Measurements from ENCODE around the gene ACOXL.

Gene ACOXL

DNA sequence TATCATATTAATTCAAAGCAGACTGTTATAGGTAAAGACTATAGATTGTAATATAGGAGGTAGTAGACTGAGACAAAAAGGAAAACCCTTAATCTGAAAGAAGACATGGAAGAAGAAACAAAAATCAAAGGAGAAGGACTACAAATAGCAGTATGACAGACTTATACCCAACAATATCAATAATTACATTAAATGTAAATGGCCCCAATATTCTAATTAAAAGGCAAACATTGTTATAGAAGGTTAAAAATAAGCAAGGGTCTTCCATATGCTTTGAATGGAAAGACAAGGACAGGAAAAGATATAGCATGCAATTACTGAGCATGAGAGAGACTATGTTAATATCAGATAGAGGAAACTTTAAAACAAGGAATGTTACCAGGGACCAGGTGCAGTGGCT lies 278.8 kb downstream of the ACOXL start:
- TF ChIP-seq Cebpa-rat (IDR thresholded peaks at IDR 0.05): no peak
- Histone ChIP-seq H3K9ac (no peak overlapping the region), H3K4me2 (no peak overlapping the region), H3K27me3 (no peaks in the 10 kb centered on the region), H3K4me3 (no peak overlapping the region), H3K27ac (no peak overlapping the region), H3K36me3 (no peaks in the 10 kb centered on the region), H3K4me1 (peaks cover 0 to 12% (median 6%) of the 10 kb centered on the region in 10 experiments; a peak in 12 of 20 replicates), H4K20me1 (no peaks in the 10 kb centered on the region), H3K9me3 (replicated peaks in 1 of 11) (peaks cover 20 to 42% (median 32%) of the 10 kb centered on the region in 11 experiments; a peak in 21 of 22 replicates)

DNA sequence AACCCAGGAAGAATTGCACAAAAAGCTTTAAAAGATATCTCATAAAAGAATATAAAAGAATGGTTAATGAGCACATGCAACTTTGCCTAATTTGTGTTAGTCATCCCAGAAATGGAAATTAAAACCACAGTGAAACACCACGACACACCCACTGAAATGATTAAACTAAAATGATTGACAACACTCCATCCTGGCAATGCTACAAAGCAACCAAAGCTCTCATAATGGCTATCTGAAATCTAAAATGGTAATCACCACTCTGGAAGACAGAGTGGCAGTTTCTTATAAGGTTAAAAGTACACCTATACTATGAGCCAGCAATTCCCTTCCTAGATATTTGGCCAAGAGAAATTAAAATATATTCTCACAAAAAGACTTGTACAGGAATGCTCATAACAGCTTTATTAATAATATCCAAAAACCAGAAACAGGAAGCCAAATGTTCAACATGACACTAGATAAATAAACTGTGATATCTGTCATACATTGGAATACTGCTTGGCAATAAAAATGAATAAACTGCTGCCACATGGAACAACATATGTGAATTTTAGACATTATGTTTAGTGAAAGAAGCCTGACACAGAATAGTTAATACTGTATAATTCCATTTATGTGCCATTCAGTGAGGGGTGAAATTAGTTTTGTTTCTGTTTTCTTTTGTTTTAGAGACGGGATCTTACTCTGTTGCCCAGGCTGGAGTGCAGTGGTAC lies 283.1 kb downstream of the ACOXL start:
- H3K4me1 ChIP-seq: peaks cover 0 to 5% (median 0%) of the 10 kb centered on the region in 10 experiments; a peak in 1 of 20 replicates
- H3K9ac ChIP-seq: no peak overlapping the region
- no peaks in the 10 kb centered on the region for H3K36me3 ChIP-seq
- no peak overlapping the region for H3K4me3 ChIP-seq
- no peak for TF ChIP-seq Cebpa-rat (IDR thresholded peaks at IDR 0.05)
- H3K27me3 ChIP-seq: no peaks in the 10 kb centered on the region
- no peaks in the 10 kb centered on the region for H4K20me1 ChIP-seq
- H3K9me3 ChIP-seq (replicated peaks in 1 of 11): peaks cover 20 to 41% (median 32%) of the 10 kb centered on the region in 11 experiments; a peak in 21 of 22 replicates
- H3K27ac ChIP-seq: no peak overlapping the region
- no peak overlapping the region for H3K4me2 ChIP-seq

GRCh38 chr2:111017034-111017622 lies 284.8 kb downstream of the ACOXL start:
- no peak overlapping the region for H3K27ac ChIP-seq

DNA sequence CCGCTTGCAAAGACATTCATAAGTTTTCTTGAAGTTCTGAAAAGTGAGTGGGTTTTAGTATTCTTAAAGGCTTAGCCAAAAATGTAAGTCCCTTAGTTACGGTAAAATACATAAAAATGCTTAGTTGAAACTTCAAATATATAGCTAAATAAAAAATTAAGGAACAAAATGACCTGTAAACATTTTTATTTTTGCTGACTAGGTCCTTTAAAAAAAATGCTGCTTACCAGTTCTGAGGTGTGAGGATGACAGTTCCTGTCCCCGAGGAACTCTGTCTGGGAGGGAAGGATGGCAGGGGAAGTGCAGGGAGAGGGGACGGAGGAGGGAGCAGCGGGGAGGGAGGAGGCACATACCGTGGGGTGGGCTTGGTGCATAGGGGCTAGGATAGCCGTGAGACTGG lies 285.5 kb downstream of the ACOXL start:
- Histone ChIP-seq H3K4me1 (peaks cover 0 to 16% (median 8%) of the 10 kb centered on the region in 10 experiments; a peak in 14 of 20 replicates), H3K4me3 (no peak overlapping the region), H3K27ac (no peak overlapping the region), H3K27me3 (no peaks in the 10 kb centered on the region), H4K20me1 (no peaks in the 10 kb centered on the region), H3K9ac (no peak overlapping the region), H3K4me2 (no peak overlapping the region), H3K36me3 (no peaks in the 10 kb centered on the region), H3K9me3 (replicated peaks in 1 of 11) (peaks cover 6 to 17% (median 13%) of the 10 kb centered on the region in 11 experiments; a peak in 18 of 22 replicates)
- TF ChIP-seq Cebpa-rat (IDR thresholded peaks at IDR 0.05): no peak

More at GRCh38 chr2:111017034-111017622, 284.8 kb downstream of the ACOXL start:
- Histone ChIP-seq H3K9ac (no peak overlapping the region), H3K9me3 (replicated peaks in 1 of 11) (peaks cover 12 to 24% (median 20%) of the 10 kb centered on the region in 11 experiments; a peak in 19 of 22 replicates), H3K27me3 (no peaks in the 10 kb centered on the region), H3K4me3 (no peak overlapping the region), H3K4me2 (no peak overlapping the region), H3K36me3 (no peaks in the 10 kb centered on the region), H4K20me1 (no peaks in the 10 kb centered on the region), H3K4me1 (peaks cover 0 to 9% (median under 1%) of the 10 kb centered on the region in 10 experiments; a peak in 8 of 20 replicates)
- TF ChIP-seq Cebpa-rat (IDR thresholded peaks at IDR 0.05): no peak

- no peak overlapping the region for H3K4me3 ChIP-seq
- H3K4me2 ChIP-seq: no peak overlapping the region
- no peaks in the 10 kb centered on the region for H4K20me1 ChIP-seq
- TF ChIP-seq Cebpa-rat (IDR thresholded peaks at IDR 0.05): no peak
- H3K36me3 ChIP-seq: no peaks in the 10 kb centered on the region
- no peak overlapping the region for H3K9ac ChIP-seq
- H3K27me3 ChIP-seq: no peaks in the 10 kb centered on the region
- peaks cover 0 to 3% (median 2%) of the 10 kb centered on the region in 11 experiments; a peak in 10 of 22 replicates for H3K9me3 ChIP-seq (replicated peaks in 1 of 11)
- H3K4me1 ChIP-seq: peaks cover 0 to 31% (median 17%) of the 10 kb centered on the region in 10 experiments; a peak in 14 of 20 replicates
- H3K27ac ChIP-seq: no peak overlapping the region
Measured at GRCh38 chr2:111019381-111019780, 287.0 kb downstream of the ACOXL start.

GRCh38 chr2:111022633-111023032 lies 290.3 kb downstream of the ACOXL start:
- Histone ChIP-seq H3K4me3 (peak overlapping the region in 2 of 10 experiments; percentile 13 to 40; a peak in 2 of 20 replicates), H3K4me1 (peaks cover 4 to 29% (median 17%) of the 10 kb centered on the region in 10 experiments; a peak in 14 of 20 replicates), H4K20me1 (no peaks in the 10 kb centered on the region), H3K9ac (no peak overlapping the region), H3K36me3 (no peaks in the 10 kb centered on the region), H3K27ac (peak overlapping the region in 4 of 11 experiments; percentile 14 to 57 (median 40); a peak in 7 of 22 replicates), H3K4me2 (peak overlapping the region in 8 of 11 experiments; percentile 48 to 92 (median 78); a peak in 15 of 22 replicates), H3K9me3 (replicated peaks in 1 of 11) (peaks cover 0 to 1% (median under 1%) of the 10 kb centered on the region in 11 experiments; a peak in 6 of 22 replicates), H3K27me3 (no peaks in the 10 kb centered on the region)
- peak in 1 of 11 experiments; percentile 27; a peak in 1 of 22 replicates for TF ChIP-seq Cebpa-rat (IDR thresholded peaks at IDR 0.05)

GRCh38 chr2:111024496-111024895 lies 292.1 kb downstream of the ACOXL start:
- Histone ChIP-seq H3K9me3 (replicated peaks in 1 of 11) (peaks cover 5 to 14% (median 11%) of the 10 kb centered on the region in 11 experiments; a peak in 18 of 22 replicates), H3K27ac (no peak overlapping the region; a peak in 1 of 22 replicates), H3K4me1 (peaks cover 7 to 30% (median 18%) of the 10 kb centered on the region in 10 experiments; a peak in 18 of 20 replicates), H3K27me3 (no peaks in the 10 kb centered on the region), H3K9ac (no peak overlapping the region), H3K36me3 (no peaks in the 10 kb centered on the region), H3K4me3 (no peak overlapping the region), H4K20me1 (no peaks in the 10 kb centered on the region), H3K4me2 (no peak overlapping the region; a peak in 1 of 22 replicates)
- no peak for TF ChIP-seq Cebpa-rat (IDR thresholded peaks at IDR 0.05)

GRCh38 chr2:111025288-111025687 lies 292.9 kb downstream of the ACOXL start:
- TF ChIP-seq Cebpa-rat (IDR thresholded peaks at IDR 0.05): no peak
- H4K20me1 ChIP-seq: no peaks in the 10 kb centered on the region
- H3K27me3 ChIP-seq: no peaks in the 10 kb centered on the region

DNA sequence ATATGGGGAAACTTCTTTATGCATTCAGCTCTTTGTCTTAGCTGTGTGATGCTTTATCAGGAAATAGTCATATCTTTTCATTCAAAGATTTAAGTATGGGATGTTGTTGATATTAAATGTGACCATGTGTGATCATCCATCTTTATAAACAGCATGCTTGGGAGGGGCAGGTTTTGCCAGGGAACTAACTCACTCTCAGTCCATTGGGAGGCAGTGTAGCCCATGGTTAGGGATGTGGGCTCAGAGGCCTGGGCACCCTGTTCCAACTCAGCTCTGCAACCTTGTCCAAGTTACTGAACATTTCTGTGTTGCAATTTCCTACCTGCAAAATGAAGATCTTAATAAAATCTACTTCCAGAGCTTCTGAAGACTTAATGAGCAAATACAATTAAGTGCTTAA lies 296.3 kb downstream of the ACOXL start:
- Histone ChIP-seq H3K27ac (no peak overlapping the region), H3K36me3 (no peaks in the 10 kb centered on the region), H3K4me3 (no peak overlapping the region), H3K27me3 (no peaks in the 10 kb centered on the region), H3K9me3 (replicated peaks in 1 of 11) (peaks cover 5 to 14% (median 11%) of the 10 kb centered on the region in 11 experiments; a peak in 18 of 22 replicates), H3K9ac (no peak overlapping the region), H4K20me1 (no peaks in the 10 kb centered on the region), H3K4me2 (no peak overlapping the region), H3K4me1 (peaks cover 14 to 42% (median 20%) of the 10 kb centered on the region in 10 experiments)
- TF ChIP-seq Cebpa-rat (IDR thresholded peaks at IDR 0.05): no peak

More at GRCh38 chr2:111025288-111025687, 292.9 kb downstream of the ACOXL start:
- peaks cover 14 to 29% (median 19%) of the 10 kb centered on the region in 10 experiments; a peak in 18 of 20 replicates for H3K4me1 ChIP-seq
- no peaks in the 10 kb centered on the region for H3K36me3 ChIP-seq
- H3K27ac ChIP-seq: no peak overlapping the region
- no peak overlapping the region for H3K9ac ChIP-seq
- H3K4me2 ChIP-seq: no peak overlapping the region
- no peak overlapping the region for H3K4me3 ChIP-seq
- H3K9me3 ChIP-seq (replicated peaks in 1 of 11): peaks cover 5 to 14% (median 11%) of the 10 kb centered on the region in 11 experiments; a peak in 18 of 22 replicates
